Caco-2 (cell line): ENCODE results near the gene CDH13. TPM values are rescaled to one million over a fixed set of nuclear protein-coding genes. Genes with fewer than 3 reads are reported as not detected.

ENCODE experiments used
- BruUV-seq: library from RNA; stranded (reverse); fragments of 400-500 nt; replicated peaks from 2 replicates; lab custom pipeline; 2021; lab: Mats Ljungman, UMichigan
- CTCF ChIA-PET: fragments of 300-600 bp; sonication (Branson Sonifier 250); formaldehyde crosslinking; loops from one replicate; lab custom pipeline; 2022; ENCODE audit warnings: antibody characterized with exemption; lab: Charles Lee
- POLR2A ChIA-PET: fragments of 300-600 bp; sonication (Branson Sonifier 250); formaldehyde crosslinking; loops from one replicate; lab custom pipeline; 2022; ENCODE audit warnings: antibody characterized with exemption; lab: Charles Lee
- DNase-seq, 2 experiments: peaks; one replicate each; pipeline versions ENCODE4 v3.0.0 to v3.0.0-alpha.2; 2020 to 2022
- H3K27me3 ChIP-seq: replicated peaks from 2 replicates; pipeline ENCODE4 v1.6.0; 2011; ENCODE audit warnings: low read length; ENCODE audit not compliant: control insufficient read depth, insufficient read depth
- H3K36me3 ChIP-seq: 2 replicates; pipeline ENCODE4 v1.5.1; 2011; ENCODE audit warnings: low read length; ENCODE audit not compliant: control insufficient read depth, insufficient read depth
- H3K4me1 ChIP-seq: fragments of 250-450 bp; sonication (Bioruptor Pico); 2 replicates; pipeline ENCODE4 v1.5.1; 2020; ENCODE audit warnings: mild to moderate bottlenecking
- H3K4me3 ChIP-seq: 2 replicates; pipeline ENCODE4 v1.5.1; 2011; ENCODE audit warnings: low read depth, mild to moderate bottlenecking, control low read depth, low read length
- H3K9me3 ChIP-seq: fragments of 250-450 bp; sonication (Bioruptor Pico); 2 replicates; pipeline ENCODE4 v1.5.1; 2020; ENCODE audit warnings: mild to moderate bottlenecking, moderate library complexity
- H3K27ac Mint-ChIP-seq: one replicate; pipeline ENCODE4 v1.8.0; 2022; ENCODE audit warnings: mixed read lengths; ENCODE audit not compliant: unreplicated experiment
- H3K27me3 Mint-ChIP-seq: one replicate; pipeline ENCODE4 v1.8.0; 2022; ENCODE audit warnings: mixed read lengths; ENCODE audit not compliant: insufficient read depth, unreplicated experiment
- H3K36me3 Mint-ChIP-seq: one replicate; pipeline ENCODE4 v1.8.0; 2022; ENCODE audit warnings: mild to moderate bottlenecking, mixed read lengths; ENCODE audit not compliant: insufficient read depth, unreplicated experiment
- H3K4me1 Mint-ChIP-seq: one replicate; pipeline ENCODE4 v1.8.0; 2022; ENCODE audit warnings: low read depth, mixed read lengths; ENCODE audit not compliant: unreplicated experiment
- H3K4me3 Mint-ChIP-seq: one replicate; pipeline ENCODE4 v1.8.0; 2022; ENCODE audit warnings: mild to moderate bottlenecking, moderate library complexity, mixed read lengths; ENCODE audit not compliant: unreplicated experiment
- H3K9me3 Mint-ChIP-seq: one replicate; pipeline ENCODE4 v1.8.0; 2022; ENCODE audit warnings: mixed read lengths; ENCODE audit not compliant: unreplicated experiment
- CTCF ChIP-seq, 2 experiments: fragments of 200-600 bp in 1 of 2; IDR thresholded peaks; 1 replicate in 1 of 2; 2 replicates in 1 of 2; pipeline versions ENCODE4 v1.5.1 to v1.8.0; 2011 to 2022; ENCODE audit warnings: antibody characterized with exemption in 1 of 2, control low read depth in 1 of 2, inconsistent platforms in 1 of 2, low read depth in 1 of 2, low read length in 1 of 2, mild to moderate bottlenecking in 1 of 2, moderate library complexity in 1 of 2; ENCODE audit not compliant: insufficient read depth in 1 of 2, severe bottlenecking in 1 of 2, unreplicated experiment in 1 of 2
- intact Hi-C: fragments of 100-400 bp; cut with micrococcal nuclease; formaldehyde crosslinking; loops from one replicate; pipeline ENCODE4 v1.10.0; 2022; ENCODE audit not compliant: unreplicated experiment
- total RNA-seq: library from RNA; stranded (reverse); gene quantifications from 2 replicates; pipeline ENCODE4 v1.2.3, GENCODE V29; 2022

CDH13 gene
- total RNA-seq, 1 experiment from 2014 or later = 2.2 TPM

GRCh38 chr16:83704656-83705055, 1077.9 kb downstream of the CDH13 start:
- TF ChIP-seq CTCF (IDR thresholded peaks at IDR 0.05; ENCODE audit: insufficient read depth in 1 of 2, low read depth in 1 of 2, low read length in 1 of 2, severe bottlenecking in 1 of 2, unreplicated experiment in 1 of 2) = no peak
- no TSS peak for BruUV-seq
- H3K4me1 Mint-ChIP-seq = no peaks in the 10 kb centered on the region
- ChIA-PET POLR2A (no interaction called here), CTCF (no interaction called here)
- Histone ChIP-seq H3K4me1 (no peaks in the 10 kb centered on the region), H3K9me3 (no peaks in the 10 kb centered on the region), H3K27me3 (no peaks in the 10 kb centered on the region), H3K4me3 (no peak overlapping the region), H3K36me3 (no peaks in the 10 kb centered on the region)
- no peak overlapping the region for H3K4me3 Mint-ChIP-seq
- H3K36me3 Mint-ChIP-seq = no peaks in the 10 kb centered on the region
- no peaks in the 10 kb centered on the region for H3K9me3 Mint-ChIP-seq
- H3K27ac Mint-ChIP-seq = no peak overlapping the region
- peaks cover 16% of the 10 kb centered on the region for H3K27me3 Mint-ChIP-seq
- no peak for DNase-seq
- intact Hi-C loops = no loop called here

- Mint-ChIP-seq H3K4me1 (no peaks in the 10 kb centered on the region), H3K4me3 (no peak overlapping the region), H3K9me3 (no peaks in the 10 kb centered on the region), H3K27ac (no peak overlapping the region), H3K36me3 (no peaks in the 10 kb centered on the region), H3K27me3 (peaks cover 14% of the 10 kb centered on the region)
- BruUV-seq = no TSS peak
- DNase-seq = no peak
- TF ChIP-seq CTCF (IDR thresholded peaks at IDR 0.05; ENCODE audit: insufficient read depth in 1 of 2, low read depth in 1 of 2, low read length in 1 of 2, severe bottlenecking in 1 of 2, unreplicated experiment in 1 of 2) = no peak
- no peaks in the 10 kb centered on the region for H3K36me3 ChIP-seq
- ChIA-PET CTCF (no interaction called here), POLR2A (no interaction called here)
- H3K9me3 ChIP-seq = no peaks in the 10 kb centered on the region
- no peaks in the 10 kb centered on the region for H3K27me3 ChIP-seq
- no peak overlapping the region for H3K4me3 ChIP-seq
- intact Hi-C loops = no loop called here
- H3K4me1 ChIP-seq = no peaks in the 10 kb centered on the region
These were observed 1079.1 kb downstream of the CDH13 start for GRCh38 chr16:83705856-83706255.

GRCh38 chr16:83706394-83706793, 1079.6 kb downstream of the CDH13 start:
- no peaks in the 10 kb centered on the region for H3K36me3 Mint-ChIP-seq
- no peaks in the 10 kb centered on the region for H3K9me3 Mint-ChIP-seq
- ChIA-PET CTCF (no interaction called here), POLR2A (no interaction called here)
- TF ChIP-seq CTCF (IDR thresholded peaks at IDR 0.05; ENCODE audit: insufficient read depth in 1 of 2, low read depth in 1 of 2, low read length in 1 of 2, severe bottlenecking in 1 of 2, unreplicated experiment in 1 of 2) = no peak
- Histone ChIP-seq H3K4me1 (no peaks in the 10 kb centered on the region), H3K9me3 (no peaks in the 10 kb centered on the region), H3K4me3 (no peak overlapping the region), H3K36me3 (no peaks in the 10 kb centered on the region), H3K27me3 (no peaks in the 10 kb centered on the region)
- intact Hi-C loops = no loop called here
- no peak for DNase-seq
- no peak overlapping the region for H3K27ac Mint-ChIP-seq
- BruUV-seq = no TSS peak
- H3K27me3 Mint-ChIP-seq = peaks cover 11% of the 10 kb centered on the region
- no peak overlapping the region for H3K4me3 Mint-ChIP-seq
- no peaks in the 10 kb centered on the region for H3K4me1 Mint-ChIP-seq
